Measurements from ENCODE around the gene CCBE1.

DNA sequence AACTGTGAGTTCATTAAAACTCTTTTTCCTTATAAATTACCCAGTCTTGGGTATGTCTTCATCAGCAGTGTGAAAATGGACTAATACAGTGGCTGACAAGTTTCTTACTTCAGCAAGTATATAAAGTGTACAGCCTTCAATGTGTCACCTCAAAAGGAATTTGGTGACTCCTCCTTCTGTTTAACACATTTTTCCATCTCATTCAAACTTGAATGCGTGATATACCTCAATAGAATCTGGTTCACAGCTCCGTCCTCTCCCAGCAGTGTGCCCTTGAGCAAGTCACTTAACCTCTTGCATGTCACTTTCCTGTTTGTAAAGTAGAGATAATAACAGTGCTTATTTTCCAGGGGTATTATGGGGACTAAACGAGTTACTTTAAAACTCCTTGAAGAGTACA, 159.6 kb downstream of the CCBE1 start:
- TF ChIP-seq POLR2A (IDR thresholded peaks at IDR 0.05; ENCODE audit: low read length) (no peak), GATA1 (IDR thresholded peaks at IDR 0.05; ENCODE audit: low read depth, low read length) (no peak)

Measured in erythroblast (primary cell).